H9 (cell line): ENCODE data around the gene TBC1D22A. TPM values are rescaled to one million over a fixed set of nuclear protein-coding genes. Genes with fewer than 3 reads are reported as not detected.

Source experiments
- DNase-seq: peaks from one replicate; pipeline ENCODE4 v3.0.0-alpha.2; 2017
- H2AFZ ChIP-seq: one replicate; pipeline ENCODE4 v1.6.1; 2013; ENCODE audit warnings: mild to moderate bottlenecking, low read length, control low read depth, moderate library complexity
- H2AK5ac ChIP-seq: 2 replicates; pipeline ENCODE4 v1.6.1; 2013; ENCODE audit warnings: low read length, control low read depth, mixed read lengths; ENCODE audit not compliant: insufficient read length
- H2BK120ac ChIP-seq: one replicate; pipeline ENCODE4 v1.6.1; 2013; ENCODE audit warnings: low read depth, mild to moderate bottlenecking, low read length, control low read depth, inconsistent platforms; ENCODE audit not compliant: poor library complexity, severe bottlenecking
- H2BK12ac ChIP-seq: 2 replicates; pipeline ENCODE4 v1.6.1; 2013; ENCODE audit warnings: low read length, control low read depth, mixed read lengths, low read depth; ENCODE audit not compliant: insufficient read length
- H2BK15ac ChIP-seq: 2 replicates; pipeline ENCODE4 v1.6.1; 2013; ENCODE audit warnings: low read depth, low read length, control low read depth
- H2BK20ac ChIP-seq: one replicate; pipeline ENCODE4 v1.6.1; 2013; ENCODE audit warnings: low read depth, mild to moderate bottlenecking, low read length, control low read depth, inconsistent platforms; ENCODE audit not compliant: poor library complexity, severe bottlenecking
- H2BK5ac ChIP-seq: 2 replicates; pipeline ENCODE4 v1.6.1; 2013; ENCODE audit warnings: low read length, control low read depth, mixed read lengths; ENCODE audit not compliant: insufficient read length
- H3K14ac ChIP-seq: 2 replicates; pipeline ENCODE4 v1.6.1; 2013; ENCODE audit warnings: low read length, control low read depth; ENCODE audit not compliant: insufficient read depth
- H3K18ac ChIP-seq: 2 replicates; pipeline ENCODE4 v1.6.1; 2013; ENCODE audit warnings: low read depth, mild to moderate bottlenecking, mixed read lengths, low read length, control low read depth; ENCODE audit not compliant: insufficient read length
- H3K23ac ChIP-seq: 2 replicates; pipeline ENCODE4 v1.6.1; 2013; ENCODE audit warnings: low read length, control low read depth, mixed read lengths, low read depth; ENCODE audit not compliant: insufficient read length
- H3K23me2 ChIP-seq: 2 replicates; pipeline ENCODE4 v1.6.1; 2013; ENCODE audit warnings: low read depth, mild to moderate bottlenecking, mixed read lengths, low read length, control low read depth; ENCODE audit not compliant: insufficient read length, poor library complexity, severe bottlenecking
- H3K27ac ChIP-seq: 2 replicates; pipeline ENCODE4 v1.5.1; 2013; ENCODE audit warnings: low read length, control low read depth, mixed read lengths, low read depth; ENCODE audit not compliant: insufficient read length
- H3K27me3 ChIP-seq: 2 replicates; pipeline ENCODE4 v1.6.1; 2013; ENCODE audit warnings: low read length, control low read depth, inconsistent platforms; ENCODE audit not compliant: insufficient read depth
- H3K4ac ChIP-seq: 2 replicates; pipeline ENCODE4 v1.6.1; 2013; ENCODE audit warnings: low read depth, mild to moderate bottlenecking, control low read depth, inconsistent platforms, low read length, moderate library complexity
- H3K4me1 ChIP-seq: 2 replicates; pipeline ENCODE4 v1.6.1; 2013; ENCODE audit warnings: low read length, control low read depth, inconsistent platforms; ENCODE audit not compliant: insufficient read depth
- H3K4me2 ChIP-seq: 2 replicates; pipeline ENCODE4 v1.6.1; 2013; ENCODE audit warnings: low read length, control low read depth, mixed read lengths; ENCODE audit not compliant: insufficient read length, insufficient read depth
- H3K56ac ChIP-seq: 2 replicates; pipeline ENCODE4 v1.6.1; 2013; ENCODE audit warnings: low read depth, mild to moderate bottlenecking, mixed read lengths, low read length, control low read depth; ENCODE audit not compliant: insufficient read length
- H3K79me1 ChIP-seq: 2 replicates; pipeline ENCODE4 v1.6.1; 2013; ENCODE audit warnings: low read depth, mild to moderate bottlenecking, moderate library complexity, low read length, control low read depth, inconsistent platforms; ENCODE audit not compliant: insufficient read depth, poor library complexity, severe bottlenecking
- H3K79me2 ChIP-seq: 2 replicates; pipeline ENCODE4 v1.6.1; 2013; ENCODE audit warnings: low read length, control low read depth, inconsistent platforms; ENCODE audit not compliant: insufficient read depth
- H3K9ac ChIP-seq: 2 replicates; pipeline ENCODE4 v1.6.1; 2013; ENCODE audit warnings: low read length, control low read depth, mixed read lengths; ENCODE audit not compliant: insufficient read length; ENCODE audit errors: extremely low read depth
- H3K9me3 ChIP-seq: one replicate; pipeline ENCODE4 v1.6.1; 2013; ENCODE audit warnings: low read depth, low read length, inconsistent platforms; ENCODE audit not compliant: control insufficient read depth
- H3T11ph ChIP-seq: one replicate; pipeline ENCODE4 v1.6.1; 2013; ENCODE audit warnings: mild to moderate bottlenecking, low read length, control low read depth, inconsistent platforms
- H4K20me1 ChIP-seq: one replicate; pipeline ENCODE4 v1.6.1; 2013; ENCODE audit not compliant: control insufficient read depth, insufficient read length, insufficient read depth
- H4K5ac ChIP-seq: 2 replicates; pipeline ENCODE4 v1.6.1; 2013; ENCODE audit warnings: low read depth, mild to moderate bottlenecking, mixed read lengths, low read length, control low read depth; ENCODE audit not compliant: insufficient read length
- H4K8ac ChIP-seq: replicated peaks from 2 replicates; pipeline ENCODE4 v1.6.1; 2013; ENCODE audit warnings: low read length, control low read depth, mixed read lengths, low read depth; ENCODE audit not compliant: insufficient read length
- H4K91ac ChIP-seq: 2 replicates; pipeline ENCODE4 v1.6.1; 2013; ENCODE audit warnings: low read depth, mild to moderate bottlenecking, moderate library complexity, mixed read lengths, low read length, control low read depth; ENCODE audit not compliant: insufficient read length
- H3K27ac Mint-ChIP-seq, 3 experiments: 2 replicates in 2 of 3; 3 replicates in 1 of 3; pipeline ENCODE4 v1.8.0; 2020 to 2021; ENCODE audit warnings: mixed read lengths in 3 of 3, mild to moderate bottlenecking in 1 of 3, moderate library complexity in 1 of 3
- H3K27me3 Mint-ChIP-seq: 2 replicates; pipeline ENCODE4 v1.8.0; 2021; ENCODE audit warnings: low read depth, mild to moderate bottlenecking, moderate library complexity, mixed read lengths
- H3K36me3 Mint-ChIP-seq, 3 experiments: 2 replicates in 2 of 3; 3 replicates in 1 of 3; pipeline ENCODE4 v1.8.0; 2020 to 2021; ENCODE audit warnings: low read depth in 3 of 3, mixed read lengths in 3 of 3; ENCODE audit not compliant: insufficient read depth in 1 of 3
- H3K4me1 Mint-ChIP-seq, 2 experiments: 2 replicates each; pipeline ENCODE4 v1.8.0; 2020; ENCODE audit warnings: mixed read lengths in 2 of 2
- H3K4me3 Mint-ChIP-seq, 2 experiments: 2 replicates in 1 of 2; 3 replicates in 1 of 2; pipeline ENCODE4 v1.8.0; 2020 to 2021; ENCODE audit warnings: mild to moderate bottlenecking in 2 of 2, mixed read lengths in 2 of 2, moderate library complexity in 1 of 2
- H3K9me3 Mint-ChIP-seq, 2 experiments: 2 replicates in 1 of 2; 3 replicates in 1 of 2; pipeline ENCODE4 v1.8.0; 2020; ENCODE audit warnings: mild to moderate bottlenecking in 2 of 2, mixed read lengths in 2 of 2, moderate library complexity in 1 of 2
- WGBS: extraction: QIAGEN DNeasy Blood & Tissue Kit; methylation state at CpG from one replicate; pipeline ENCODE4 v1.1.7; 2013; ENCODE audit warnings: missing lambda C conversion rate, low lambda C conversion rate, mixed read lengths; ENCODE audit not compliant: insufficient read length; ENCODE audit errors: extremely low coverage; 5-methylcytosine and 5-hydroxymethylcytosine counted together
- total RNA-seq: library from RNA; stranded (reverse); gene quantifications from 2 replicates; pipeline ENCODE4 v1.2.1, GENCODE V29; 2021
- TF ChIP-seq, protein P1 (sequence below): fragments of 200-600 bp; sonication (generic); conservative IDR thresholded peaks from 3 replicates; pipeline ENCODE4 v1.8.0; 2021; ENCODE audit warnings: antibody characterized with exemption, mild to moderate bottlenecking

Gene TBC1D22A
- total RNA-seq, 1 experiment from 2014 or later = 20.8 TPM

DNA sequence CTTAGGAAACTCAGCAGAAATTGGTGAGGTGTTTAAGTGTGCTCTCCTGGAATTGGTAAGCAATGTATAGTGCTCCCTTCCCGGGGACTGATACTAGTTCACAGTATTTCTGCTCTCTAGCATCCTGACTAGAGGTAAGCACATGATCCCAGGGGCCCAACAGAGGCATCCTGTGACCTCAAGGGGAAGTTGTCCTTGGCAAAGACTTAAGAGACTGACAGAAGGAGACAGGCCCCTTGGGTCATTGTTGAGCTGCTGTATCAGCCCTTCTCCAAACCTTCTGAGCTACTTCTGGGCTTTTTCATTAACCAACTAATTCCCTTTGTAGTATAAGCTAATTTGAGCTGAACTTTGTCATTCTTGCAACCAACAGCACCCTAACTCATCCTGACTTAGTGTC lies 4.3 kb upstream of the TBC1D22A start:
- Histone ChIP-seq H2BK15ac (no peak overlapping the region), H3K23me2 (peaks cover 8% of the 10 kb centered on the region), H4K20me1 (no peaks in the 10 kb centered on the region), H3K4me1 (no peaks in the 10 kb centered on the region; the same call in 1 of the 2 replicates), H3K4ac (no peak overlapping the region), H2AK5ac (no peak overlapping the region), H3K18ac (no peak overlapping the region), H3K9me3 (no peaks in the 10 kb centered on the region), H3K14ac (no peak overlapping the region), H3K23ac (no peak overlapping the region), H3T11ph (no peak overlapping the region), H3K79me2 (peaks cover 2% of the 10 kb centered on the region; the same call in 1 of the 2 replicates), H3K27me3 (no peaks in the 10 kb centered on the region), H3K4me2 (no peak overlapping the region), H3K9ac (no peak overlapping the region), H4K5ac (no peak overlapping the region), H2AFZ (no peak overlapping the region), H2BK5ac (no peak overlapping the region), H3K79me1 (peaks cover 2% of the 10 kb centered on the region), H2BK20ac (no peak overlapping the region), H3K27ac (no peak overlapping the region), H4K91ac (no peak overlapping the region), H3K56ac (no peak overlapping the region), H2BK120ac (no peak overlapping the region), H4K8ac (no peak overlapping the region), H2BK12ac (no peak overlapping the region)
- no peak for DNase-seq
- Mint-ChIP-seq H3K36me3 (peaks cover 14 to 32% (median 27%) of the 10 kb centered on the region in 3 experiments), H3K4me3 (no peak overlapping the region), H3K9me3 (peaks cover 18 to 30% of the 10 kb centered on the region in 2 experiments), H3K27me3 (peaks cover 4% of the 10 kb centered on the region), H3K27ac (no peak overlapping the region), H3K4me1 (peaks cover 9 to 18% of the 10 kb centered on the region in 2 experiments)
- TF ChIP-seq, protein P1, sequence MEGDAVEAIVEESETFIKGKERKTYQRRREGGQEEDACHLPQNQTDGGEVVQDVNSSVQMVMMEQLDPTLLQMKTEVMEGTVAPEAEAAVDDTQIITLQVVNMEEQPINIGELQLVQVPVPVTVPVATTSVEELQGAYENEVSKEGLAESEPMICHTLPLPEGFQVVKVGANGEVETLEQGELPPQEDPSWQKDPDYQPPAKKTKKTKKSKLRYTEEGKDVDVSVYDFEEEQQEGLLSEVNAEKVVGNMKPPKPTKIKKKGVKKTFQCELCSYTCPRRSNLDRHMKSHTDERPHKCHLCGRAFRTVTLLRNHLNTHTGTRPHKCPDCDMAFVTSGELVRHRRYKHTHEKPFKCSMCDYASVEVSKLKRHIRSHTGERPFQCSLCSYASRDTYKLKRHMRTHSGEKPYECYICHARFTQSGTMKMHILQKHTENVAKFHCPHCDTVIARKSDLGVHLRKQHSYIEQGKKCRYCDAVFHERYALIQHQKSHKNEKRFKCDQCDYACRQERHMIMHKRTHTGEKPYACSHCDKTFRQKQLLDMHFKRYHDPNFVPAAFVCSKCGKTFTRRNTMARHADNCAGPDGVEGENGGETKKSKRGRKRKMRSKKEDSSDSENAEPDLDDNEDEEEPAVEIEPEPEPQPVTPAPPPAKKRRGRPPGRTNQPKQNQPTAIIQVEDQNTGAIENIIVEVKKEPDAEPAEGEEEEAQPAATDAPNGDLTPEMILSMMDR = no peak
- WGBS = no CpG with 5 or more reads among the region's 1 CpG
